K562 (cell line): ENCODE data around the gene ACTR1B. TPM values are rescaled to one million over a fixed set of nuclear protein-coding genes. Genes with fewer than 3 reads are reported as not detected.
"Not testable (repeated sequence)": the region's sequence is repeated elsewhere in the genome, so short reads cannot be mapped to it uniquely, and the experiment has no call there.

Source experiments
- ARID3B ChIP-seq: fragments of 250-450 bp; sonication (Bioruptor Pico); IDR thresholded peaks from 2 replicates; pipeline ENCODE4 v1.4.0; 2020; ENCODE audit warnings: borderline replicate concordance
- CBFA2T2 ChIP-seq: fragments of 450-650 bp; conservative IDR thresholded peaks from 2 replicates; pipeline ENCODE4 v1.6.1; 2017; ENCODE audit warnings: mild to moderate bottlenecking
- E2F3 ChIP-seq: fragments of 250-450 bp; sonication (Bioruptor Pico); IDR thresholded peaks from 2 replicates; pipeline ENCODE4 v1.4.0; 2020; ENCODE audit warnings: mild to moderate bottlenecking
- HIVEP1 ChIP-seq: fragments of 250-450 bp; sonication (Bioruptor Pico); IDR thresholded peaks from 2 replicates; pipeline ENCODE4 v1.4.0; 2020; ENCODE audit warnings: mild to moderate bottlenecking
- HOXB6 ChIP-seq: fragments of 250-450 bp; sonication (Bioruptor Pico); IDR thresholded peaks from 2 replicates; pipeline ENCODE4 v1.5.1; 2022; ENCODE audit warnings: mild to moderate bottlenecking, borderline replicate concordance
- MEF2D ChIP-seq: conservative IDR thresholded peaks from 2 replicates; pipeline ENCODE4 v1.6.1; 2016; ENCODE audit warnings: low read depth, missing genetic modification characterization, missing compliant biosample characterization
- MTA2 ChIP-seq: fragments of 450-650 bp; IDR thresholded peaks from 2 replicates; pipeline ENCODE4 v1.6.1; 2016; ENCODE audit warnings: low read depth
- PTTG1 ChIP-seq: fragments of 450-650 bp; IDR thresholded peaks from 2 replicates; pipeline ENCODE4 v1.6.1; 2016; ENCODE audit warnings: low read depth, mild to moderate bottlenecking, missing genetic modification characterization, missing compliant biosample characterization
- REST ChIP-seq, 2 experiments: fragments of 450-650 bp; formaldehyde crosslinking in 1 of 2; IDR thresholded peaks; 2 replicates each; pipeline versions ENCODE4 v1.4.0 to v1.6.1; 2014 to 2020; ENCODE audit warnings: mild to moderate bottlenecking in 2 of 2, borderline replicate concordance in 1 of 2, low read depth in 1 of 2
- TEAD1 ChIP-seq, 2 experiments: fragments of 450-650 bp in 1 of 2; sonication (generic) in 1 of 2; formaldehyde crosslinking; IDR thresholded peaks; 2 replicates each; pipeline versions ENCODE4 v1.4.0 to v1.8.0; 2020 to 2022; ENCODE audit warnings: mild to moderate bottlenecking in 2 of 2, missing genetic modification reagents in 1 of 2
- ZEB2 ChIP-seq: fragments of 450-650 bp; IDR thresholded peaks from 2 replicates; pipeline ENCODE4 v1.6.1; 2016
- ZNF134 ChIP-seq: fragments of 250-450 bp; sonication (Bioruptor Pico); conservative IDR thresholded peaks from 2 replicates; pipeline ENCODE4 v1.4.0; 2020
- ZNF280B ChIP-seq: fragments of 250-450 bp; sonication (Bioruptor Pico); IDR thresholded peaks from 2 replicates; pipeline ENCODE4 v1.5.1; 2021; ENCODE audit warnings: mild to moderate bottlenecking
- ZNF41 ChIP-seq: fragments of 250-450 bp; sonication (Bioruptor Pico); conservative IDR thresholded peaks from 2 replicates; pipeline ENCODE4 v1.4.0; 2020; ENCODE audit warnings: mild to moderate bottlenecking
- ZNF583 ChIP-seq: fragments of 250-450 bp; sonication (Bioruptor Pico); IDR thresholded peaks from 2 replicates; pipeline ENCODE4 v1.4.0; 2020
- ZNF780A ChIP-seq: fragments of 250-450 bp; sonication (Bioruptor Pico); IDR thresholded peaks from 2 replicates; pipeline ENCODE4 v1.5.0; 2021; ENCODE audit warnings: mild to moderate bottlenecking
- polyA plus RNA-seq, 8 experiments: library from polyadenylated mRNA; depleted of rRNA in 4 of 8; stranded (reverse) in 5 of 8; unstranded in 3 of 8; fragments of >200 nt; fragmentation: Nextera tagmentation in 2 of 8; fragmentation: Illumina TruSeq in 1 of 8; extraction: Ambion mirVana in 2 of 8; extraction: Trizol in 1 of 8; gene quantifications; 2 replicates each; pipeline versions ENCODE4 v1.2.1 to v1.2.3, GENCODE V29; 2011 to 2014; ENCODE audit warnings: inconsistent platforms in 1 of 8, missing spikeins in 1 of 8
- total RNA-seq, 7 experiments: library from RNA; depleted of rRNA in 6 of 7; stranded (reverse); fragments of >200 nt in 6 of 7; fragmentation: Illumina TruSeq in 2 of 7; extraction: Trizol in 2 of 7; gene quantifications; 2 replicates each; pipeline versions ENCODE4 v1.2.1 to v1.2.3, GENCODE V29; 2011 to 2021; ENCODE audit warnings: low replicate concordance in 1 of 7

The ACTR1B gene
- total and polyA plus RNA-seq, 9 of the 15 experiments (the other 6 are each of a cell fraction or from before 2014, with no cell fraction given): 0.49 to 42.3 (median 22.5) TPM

GRCh38 chr2:97712175-97712574 lies 48.3 kb upstream of the ACTR1B start (continued):
- TF ChIP-seq ZNF583 (CRISPR knock-in tag) (peak; percentile 98), ARID3B (peak; percentile 92; the same call in 1 of the 2 replicates), ZNF134 (peak; percentile 51), ZNF780A (CRISPR knock-in tag) (0 out of 2 replicates have a peak, but pooled peaks have one; percentile 70), HIVEP1 (peak; percentile 96), ZNF280B (CRISPR knock-in tag) (peak; percentile 51; the same call in 1 of the 2 replicates), TEAD1 (CRISPR knock-in tag; IDR thresholded peaks at IDR 0.05) (peak in 1 of 2 experiments; percentile 88; a peak in 2 of 4 replicates), PTTG1 (tag) (peak; percentile 93), MTA2 (0 out of 2 replicates have a peak, but pooled peaks have one; percentile 38), E2F3 (CRISPR knock-in tag) (0 out of 2 replicates have a peak, but pooled peaks have one; percentile 50), REST (CRISPR knock-in tag; IDR thresholded peaks at IDR 0.05; ENCODE audit: low read depth) (peak; percentile 51; the same call in 1 of the 2 replicates), ZNF41 (CRISPR knock-in tag) (peak; percentile 84), HOXB6 (peak; percentile 38; the same call in 1 of the 2 replicates), CBFA2T2 (peak; percentile 78), ZEB2 (0 out of 2 replicates have a peak, but pooled peaks have one; percentile 12), MEF2D (tag) (peak; percentile 90)
- not testable (repeated sequence) for TF ChIP-seq REST (IDR thresholded peaks at IDR 0.05; ENCODE audit: borderline replicate concordance)
